Measurements from ENCODE around the gene REXO4. TPM values are rescaled to one million over a fixed set of nuclear protein-coding genes. Genes with fewer than 3 reads are reported as not detected.

REXO4 gene
- total and polyA plus RNA-seq, 2 donors (not counting 3 experiments of a cell fraction or from before 2014, with no cell fraction given) = 19.5 to 29.5 TPM

GRCh38 chr9:133380734-133381133, 37.1 kb downstream of the REXO4 start:
- POLR2A ChIA-PET = no interaction called here
- no peak for FAIRE-seq

More at GRCh38 chr9:133380734-133381133, 37.1 kb downstream of the REXO4 start:
- intact Hi-C loops (cut with micrococcal nuclease) = no loop called here
- H3K27ac ChIP-seq (ENCODE audit: insufficient read depth, low read depth, low read length) = no peak overlapping the region
- H3K4me2 ChIP-seq (ENCODE audit: insufficient read depth, low read length) = no peak overlapping the region
- H3K4me3 ChIP-seq (replicated peaks in 1 of 3; ENCODE audit: insufficient read depth in 1 of 3, low read depth in 1 of 3, low read length in 3 of 3) = no peak overlapping the region
- H2AFZ ChIP-seq (ENCODE audit: low read depth, low read length) = no peak overlapping the region
- H3K27me3 ChIP-seq (ENCODE audit: control insufficient read depth in 2 of 2, insufficient read depth in 2 of 2, low read length in 2 of 2) = no peaks in the 10 kb centered on the region
- H3K79me2 ChIP-seq (ENCODE audit: control insufficient read depth, insufficient read depth, low read length) = peaks cover under 1% of the 10 kb centered on the region
- no peaks in the 10 kb centered on the region for H4K20me1 ChIP-seq (replicated peaks; ENCODE audit: control insufficient read depth, extremely low read depth, insufficient read depth, low read length)
- dilution Hi-C loops (cut with MboI; ENCODE audit: extremely low pct_ligation_motif_present, low sequenced_read_pairs) = no loop called here
- TF ChIP-seq JUN (IDR thresholded peaks at IDR 0.05; ENCODE audit: borderline replicate concordance, insufficient read depth, insufficient read length, low read depth) (no peak), GATA2 (IDR thresholded peaks at IDR 0.05; ENCODE audit: insufficient read depth, insufficient read length, low read depth, low read length) (no peak), MAX (IDR thresholded peaks at IDR 0.05; ENCODE audit: insufficient read depth, insufficient read length) (no peak), POLR2AphosphoS5 (IDR thresholded peaks at IDR 0.05; ENCODE audit: insufficient read depth, low read depth, low read length) (no peak), FOS (IDR thresholded peaks at IDR 0.05; ENCODE audit: borderline replicate concordance, insufficient read depth, low read length) (no peak), CTCF (IDR thresholded peaks at IDR 0.05; ENCODE audit: extremely low read depth in 1 of 2, insufficient read depth in 1 of 2, low read depth in 1 of 2, low read length in 2 of 2) (no peak)
- BruUV-seq (replicated peaks) = no TSS peak
- H3K9me1 ChIP-seq (replicated peaks; ENCODE audit: control insufficient read depth, extremely low read depth, insufficient read depth, low read length) = no peaks in the 10 kb centered on the region
- no peak overlapping the region for H3K9ac ChIP-seq (replicated peaks; ENCODE audit: extremely low read depth, insufficient read depth, low read length)
- no peaks in the 10 kb centered on the region for H3K9me3 ChIP-seq (replicated peaks; ENCODE audit: control insufficient read depth, insufficient read depth, low read length)
- CTCF ChIA-PET = interaction anchor here (1.0 kb wide), 2 partner anchors 51 to 98 kb away, joined by 3 read pairs; partner anchors contain the start of gene SLC2A6
- H3K4me1 ChIP-seq (ENCODE audit: control insufficient read depth, extremely low read depth, insufficient read depth, low read length) = peaks cover 6% of the 10 kb centered on the region
- no peak for DNase-seq (ENCODE audit: low read depth, low spot score)
- no peaks in the 10 kb centered on the region for H3K36me3 ChIP-seq (ENCODE audit: control insufficient read depth in 2 of 2, extremely low read depth in 1 of 2, insufficient read depth in 2 of 2, low read length in 2 of 2)

Measured in endothelial cell of umbilical vein (primary cell).